C4-2B (cell line): Measurements from ENCODE around the gene WFDC1.

Experiments used
- H3K27ac ChIP-seq: fragments of 450-650 bp; 2 replicates; pipeline ENCODE4 v1.5.1; 2017
- CTCF ChIP-seq: fragments of 450-650 bp; conservative IDR thresholded peaks from 2 replicates; pipeline ENCODE4 v1.5.1; 2017; ENCODE audit warnings: mild to moderate bottlenecking
- ZFX ChIP-seq: fragments of 450-650 bp; IDR thresholded peaks from 2 replicates; pipeline ENCODE4 v1.6.1; 2017

WFDC1 gene

GRCh38 chr16:84362471-84362941 is 67.8 kb downstream of the WFDC1 start:
- no peak overlapping the region; the same call in 1 of the 2 replicates for H3K27ac ChIP-seq
- TF ChIP-seq CTCF (no peak), ZFX (no peak)

GRCh38 chr16:84366208-84366607 is 71.5 kb downstream of the WFDC1 start:
- no peak overlapping the region for H3K27ac ChIP-seq
- no peak for TF ChIP-seq CTCF
- no peak for TF ChIP-seq ZFX

GRCh38 chr16:84367297-84367680 is 72.6 kb downstream of the WFDC1 start:
- TF ChIP-seq CTCF (no peak), ZFX (no peak)
- H3K27ac ChIP-seq: no peak overlapping the region

- peak overlapping the region; percentile 78 for H3K27ac ChIP-seq
- TF ChIP-seq CTCF (no peak), ZFX (no peak)
Measured at GRCh38 chr16:84367750-84368307, 73.2 kb downstream of the WFDC1 start.

GRCh38 chr16:84368308-84368996 is 73.8 kb downstream of the WFDC1 start, which contains the start of gene ATP2C2:
TSS of gene ATP2C2 (plus strand) at chr16:84368538. CDS start at chr16:84368616, 78 bp downstream.
- TF ChIP-seq CTCF (no peak), ZFX (peak; percentile 58; the same call in 1 of the 2 replicates)
- peak within 1 kb of the TSS; percentile 78 for H3K27ac ChIP-seq

- peak overlapping the region; percentile 78 for H3K27ac ChIP-seq
- no peak for TF ChIP-seq ZFX
- no peak for TF ChIP-seq CTCF
Measured at GRCh38 chr16:84369105-84369504, 74.4 kb downstream of the WFDC1 start.

- peak overlapping the region; percentile 34 for H3K27ac ChIP-seq
- TF ChIP-seq ZFX (no peak), CTCF (no peak)
Measured at GRCh38 chr16:84369938-84370627, 75.4 kb downstream of the WFDC1 start.
